ENCODE measurements around the gene CRYBA4. TPM values are rescaled to one million over a fixed set of nuclear protein-coding genes. Genes with fewer than 3 reads are reported as not detected.
A peak's percentile ranks its signal among the peaks of the same experiment; 100 is the strongest.
"Not testable (repeated sequence)": the region's sequence is repeated elsewhere in the genome, so short reads cannot be mapped to it uniquely, and the experiment has no call there.

Gene CRYBA4
- total RNA-seq, 2 experiments from 2014 or later, result 0.48 TPM; not detected in 1

- Mint-ChIP-seq H3K27me3 (peaks cover 9% of the 10 kb centered on the region), H3K9me3 (no peaks in the 10 kb centered on the region), H3K36me3 (ENCODE audit: low read depth) (no peaks in the 10 kb centered on the region), H3K27ac (no peak overlapping the region), H3K4me3 (no peak overlapping the region), H3K4me1 (peaks cover 21% of the 10 kb centered on the region)
- ChIA-PET POLR2A (no interaction called here), CTCF (interaction anchor here (0.7 to 1.0 kb wide), 2 partner anchors 22 to 23 kb away, joined by 3 to 4 read pairs; no protein-coding TSS in a partner anchor)
- DNase-seq, result no peak
Observed at GRCh38 chr22:26602127-26602526, 19.6 kb upstream of the CRYBA4 start.

- CTCF ChIA-PET, result no interaction called here
Observed at GRCh38 chr22:26604368-26604767, 17.4 kb upstream of the CRYBA4 start.

DNA sequence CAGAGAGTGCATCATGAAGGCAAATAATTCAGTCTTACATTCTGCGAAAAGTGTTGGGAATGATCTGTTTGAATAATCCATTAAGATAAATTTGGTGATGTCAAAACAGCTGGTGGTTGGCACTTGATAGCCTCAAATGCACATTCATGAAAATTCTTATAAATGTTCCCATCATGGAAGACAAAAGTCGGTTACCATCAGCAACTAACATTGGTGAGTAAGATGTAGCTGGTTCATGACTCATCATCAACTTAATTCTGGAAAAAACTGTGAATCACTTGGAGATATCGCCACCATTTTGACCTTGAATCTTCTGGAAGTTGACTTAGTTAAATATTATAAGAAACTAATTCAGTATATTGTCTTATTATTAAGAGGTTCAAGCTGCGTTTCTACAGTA is 15.2 kb upstream of the CRYBA4 start:
- Mint-ChIP-seq H3K27ac (no peak overlapping the region), H3K36me3 (ENCODE audit: low read depth) (peaks cover 5% of the 10 kb centered on the region), H3K9me3 (no peaks in the 10 kb centered on the region), H3K27me3 (peaks cover 7% of the 10 kb centered on the region), H3K4me1 (peaks cover 36% of the 10 kb centered on the region), H3K4me3 (no peak overlapping the region)
- POLR2A ChIA-PET, result no interaction called here
- CTCF ChIA-PET, result interaction anchor here (0.7 to 1.7 kb wide), 4 partner anchors 11 to 79 kb away, joined by 3 to 8 read pairs (median 4); no protein-coding TSS in a partner anchor
- no peak for DNase-seq

More at GRCh38 chr22:26604368-26604767, 17.4 kb upstream of the CRYBA4 start:
- peaks cover 3% of the 10 kb centered on the region for H3K36me3 Mint-ChIP-seq (ENCODE audit: low read depth)
- H3K9me3 Mint-ChIP-seq, result no peaks in the 10 kb centered on the region
- peaks cover 7% of the 10 kb centered on the region for H3K27me3 Mint-ChIP-seq
- no peak overlapping the region for H3K27ac Mint-ChIP-seq
- peaks cover 18% of the 10 kb centered on the region for H3K4me1 Mint-ChIP-seq
- no peak for DNase-seq
- H3K4me3 Mint-ChIP-seq, result no peak overlapping the region
- POLR2A ChIA-PET, result interaction anchor here (1.0 kb wide), 1 partner anchor 12 kb away, joined by 3 read pairs; no protein-coding TSS in a partner anchor

DNA sequence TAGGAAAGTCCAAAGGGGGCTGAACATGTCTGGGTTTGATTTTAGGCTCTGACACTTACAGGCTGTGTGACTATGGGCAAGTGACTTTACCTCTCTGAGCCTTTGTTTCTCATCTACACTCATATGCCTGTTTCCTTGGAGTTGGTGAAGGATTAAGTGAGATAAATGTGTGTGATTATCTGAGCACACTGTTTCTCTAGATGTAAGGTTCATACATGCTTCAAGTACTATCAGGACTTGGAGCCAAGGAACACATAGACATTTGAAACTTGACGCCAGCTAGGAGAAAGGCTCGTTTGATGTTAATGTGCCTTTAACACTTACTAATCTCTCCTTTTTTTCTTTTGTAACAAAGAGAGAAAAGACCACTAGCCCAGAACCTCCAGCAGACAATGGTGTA is 13.6 kb upstream of the CRYBA4 start:
- peaks cover 46% of the 10 kb centered on the region for H3K4me1 Mint-ChIP-seq
- ChIA-PET POLR2A (interaction anchor here (1.3 kb wide), 1 partner anchor 10 kb away, joined by 3 read pairs; no protein-coding TSS in a partner anchor), CTCF (interaction anchor here (0.8 to 1.7 kb wide), 3 partner anchors 12 to 105 kb away, joined by 3 to 8 read pairs (median 3); no protein-coding TSS in a partner anchor)
- H3K27ac Mint-ChIP-seq, result no peak overlapping the region
- no peaks in the 10 kb centered on the region for H3K9me3 Mint-ChIP-seq
- H3K27me3 Mint-ChIP-seq, result peaks cover 13% of the 10 kb centered on the region
- H3K4me3 Mint-ChIP-seq, result no peak overlapping the region
- peaks cover 5% of the 10 kb centered on the region for H3K36me3 Mint-ChIP-seq (ENCODE audit: low read depth)
- no peak for DNase-seq

GRCh38 chr22:26609287-26609686 is 12.5 kb upstream of the CRYBA4 start:
- H3K27ac Mint-ChIP-seq, result peak overlapping the region; percentile 13
- H3K4me3 Mint-ChIP-seq, result no peak overlapping the region
- POLR2A ChIA-PET, result no interaction called here

GRCh38 chr22:26610072-26610958 is 11.4 kb upstream of the CRYBA4 start:
- peaks cover 5% of the 10 kb centered on the region for H3K36me3 Mint-ChIP-seq (ENCODE audit: low read depth)
- H3K4me1 Mint-ChIP-seq, result peaks cover 38% of the 10 kb centered on the region
- H3K27me3 Mint-ChIP-seq, result peaks cover 22% of the 10 kb centered on the region
- H3K4me3 Mint-ChIP-seq, result peak overlapping the region; percentile 56
- no peaks in the 10 kb centered on the region for H3K9me3 Mint-ChIP-seq
- POLR2A ChIA-PET, result interaction anchor here (0.6 to 1.9 kb wide), 6 partner anchors 14 to 263 kb away, joined by 3 to 16 read pairs (median 6); no protein-coding TSS in a partner anchor
- CTCF ChIA-PET, result interaction anchor here (1.4 to 1.8 kb wide), 3 partner anchors 18 to 107 kb away, joined by 4 to 8 read pairs (median 5); no protein-coding TSS in a partner anchor
- peak overlapping the region; percentile 85 for H3K27ac Mint-ChIP-seq
- peak; percentile 84 for DNase-seq

More at GRCh38 chr22:26609287-26609686, 12.5 kb upstream of the CRYBA4 start:
- Mint-ChIP-seq H3K4me1 (peaks cover 43% of the 10 kb centered on the region), H3K9me3 (no peaks in the 10 kb centered on the region), H3K27me3 (peaks cover 21% of the 10 kb centered on the region), H3K36me3 (ENCODE audit: low read depth) (peaks cover 5% of the 10 kb centered on the region)
- CTCF ChIA-PET, result no interaction called here
- no peak for DNase-seq

- CTCF ChIA-PET, result interaction anchor here (1.4 to 1.8 kb wide), 3 partner anchors 19 to 108 kb away, joined by 4 to 8 read pairs (median 5); no protein-coding TSS in a partner anchor
- H3K4me3 Mint-ChIP-seq, result no peak overlapping the region
- H3K36me3 Mint-ChIP-seq (ENCODE audit: low read depth), result peaks cover 5% of the 10 kb centered on the region
- peaks cover 38% of the 10 kb centered on the region for H3K4me1 Mint-ChIP-seq
- no peaks in the 10 kb centered on the region for H3K9me3 Mint-ChIP-seq
- peak overlapping the region; percentile 85 for H3K27ac Mint-ChIP-seq
- peaks cover 22% of the 10 kb centered on the region for H3K27me3 Mint-ChIP-seq
- no peak for DNase-seq
- POLR2A ChIA-PET, result interaction anchor here (0.6 to 1.9 kb wide), 6 partner anchors 15 to 264 kb away, joined by 3 to 16 read pairs (median 6); no protein-coding TSS in a partner anchor
Observed at GRCh38 chr22:26610996-26611395, 10.8 kb upstream of the CRYBA4 start.

- H3K4me1 Mint-ChIP-seq, result peaks cover 45% of the 10 kb centered on the region
- no peak overlapping the region for H3K4me3 Mint-ChIP-seq
- ChIA-PET CTCF (interaction anchor here (0.6 to 1.4 kb wide), 2 partner anchors 30 to 251 kb away, joined by 3 read pairs; no protein-coding TSS in a partner anchor), POLR2A (interaction anchor here (1.0 to 1.7 kb wide), 3 partner anchors 16 to 100 kb away, joined by 3 to 5 read pairs (median 3); no protein-coding TSS in a partner anchor)
- no peaks in the 10 kb centered on the region for H3K9me3 Mint-ChIP-seq
- DNase-seq, result no peak
- H3K27me3 Mint-ChIP-seq, result peaks cover 25% of the 10 kb centered on the region
- peaks cover 5% of the 10 kb centered on the region for H3K36me3 Mint-ChIP-seq (ENCODE audit: low read depth)
- H3K27ac Mint-ChIP-seq, result peak overlapping the region; percentile 52
Observed at GRCh38 chr22:26612652-26613051, 9.1 kb upstream of the CRYBA4 start.

DNA sequence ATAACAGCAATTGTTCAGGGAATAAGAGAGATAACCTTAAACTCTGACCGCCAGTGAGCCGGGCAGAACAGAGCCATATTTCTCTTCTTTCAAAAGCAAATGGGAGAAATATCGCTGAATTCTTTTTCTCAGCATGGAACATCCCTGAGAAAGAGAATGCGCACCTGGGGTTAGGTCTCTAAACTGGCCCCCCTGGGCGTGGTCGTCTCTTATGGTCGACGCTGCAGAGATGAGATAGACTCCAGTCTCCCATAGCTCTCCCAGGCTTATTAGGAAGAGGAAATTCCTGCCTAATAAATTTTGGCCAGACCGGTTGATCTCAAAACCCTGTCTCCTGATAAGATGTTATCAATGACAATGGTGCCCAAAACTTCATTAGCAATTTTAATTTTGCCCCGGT is 8.0 kb upstream of the CRYBA4 start:
- H3K4me3 Mint-ChIP-seq; H3K27ac Mint-ChIP-seq; POLR2A ChIA-PET; H3K36me3 Mint-ChIP-seq (ENCODE audit: low read depth); H3K9me3 Mint-ChIP-seq; DNase-seq: not testable (repeated sequence)
- peaks cover 23% of the 10 kb centered on the region for H3K27me3 Mint-ChIP-seq
- H3K4me1 Mint-ChIP-seq, result peaks cover 47% of the 10 kb centered on the region
- CTCF ChIA-PET, result interaction anchor here (1.4 kb wide), 1 partner anchor 29 kb away, joined by 3 read pairs; no protein-coding TSS in a partner anchor

DNA sequence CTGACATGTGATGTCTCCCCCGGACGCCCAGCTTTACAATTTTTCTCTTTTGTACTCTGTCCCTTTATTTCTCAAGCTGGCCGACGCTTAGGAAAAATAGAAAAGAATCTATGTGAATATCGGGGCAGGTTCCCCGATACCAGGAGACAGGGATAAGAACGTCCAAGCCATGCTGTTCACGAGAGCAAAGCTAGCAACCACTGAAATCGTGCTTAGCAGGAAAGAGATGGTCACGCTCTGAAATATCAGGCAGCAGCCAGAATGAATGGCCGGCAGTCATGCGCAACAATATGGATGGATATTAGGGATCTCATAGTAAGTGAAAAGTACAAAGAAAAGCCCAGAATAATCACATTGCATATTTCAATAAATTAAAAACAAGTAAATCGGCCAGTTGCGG is 7.4 kb upstream of the CRYBA4 start:
- ChIA-PET CTCF (no interaction called here), POLR2A (no interaction called here)
- Mint-ChIP-seq H3K4me3 (no peak overlapping the region), H3K4me1 (peaks cover 45% of the 10 kb centered on the region), H3K9me3 (no peaks in the 10 kb centered on the region), H3K27ac (no peak overlapping the region), H3K36me3 (ENCODE audit: low read depth) (peaks cover 3% of the 10 kb centered on the region), H3K27me3 (peaks cover 22% of the 10 kb centered on the region)
- DNase-seq, result no peak

- no peak overlapping the region for H3K27ac Mint-ChIP-seq
- CTCF ChIA-PET, result no interaction called here
- DNase-seq, result no peak
- POLR2A ChIA-PET, result no interaction called here
- no peak overlapping the region for H3K4me3 Mint-ChIP-seq
- H3K36me3 Mint-ChIP-seq (ENCODE audit: low read depth), result no peaks in the 10 kb centered on the region
- peaks cover 37% of the 10 kb centered on the region for H3K4me1 Mint-ChIP-seq
- H3K27me3 Mint-ChIP-seq, result peaks cover 20% of the 10 kb centered on the region
- no peaks in the 10 kb centered on the region for H3K9me3 Mint-ChIP-seq
Observed at GRCh38 chr22:26615149-26615548, 6.6 kb upstream of the CRYBA4 start.

DNA sequence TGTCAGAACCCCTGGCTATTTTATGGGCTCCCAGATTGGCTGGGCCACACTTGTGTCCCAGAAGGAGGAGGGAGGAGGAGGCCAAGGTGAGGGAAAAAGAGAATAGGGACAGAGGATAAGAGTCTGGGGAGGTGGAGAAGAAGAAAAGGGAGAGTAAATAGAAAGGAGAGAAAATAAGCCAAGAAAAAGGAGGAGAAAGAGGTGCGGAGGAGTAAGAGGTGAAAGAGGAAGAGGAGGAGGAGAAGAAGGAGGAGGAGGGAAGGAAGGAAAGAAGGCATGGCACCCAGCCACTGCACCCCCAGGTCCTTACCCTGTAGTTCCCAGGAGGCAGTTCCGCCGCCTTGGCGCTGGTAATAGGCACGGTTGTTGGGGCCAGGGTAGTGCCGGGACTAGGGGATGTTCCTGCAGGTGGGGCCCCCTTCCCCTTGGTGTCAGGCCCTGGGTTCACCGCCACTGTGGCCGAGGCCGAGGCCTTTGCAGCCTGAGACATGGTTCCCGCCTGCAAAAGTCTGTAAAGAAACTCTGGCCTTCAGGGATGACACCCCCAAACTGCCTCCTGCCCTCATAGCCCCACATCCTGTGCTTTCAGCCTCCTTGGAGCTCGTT is 5.8 kb upstream of the CRYBA4 start:
- ChIA-PET POLR2A (no interaction called here), CTCF (interaction anchor here (1.8 kb wide), 1 partner anchor 27 kb away, joined by 6 read pairs; no protein-coding TSS in a partner anchor)
- no peaks in the 10 kb centered on the region for H3K9me3 Mint-ChIP-seq
- no peaks in the 10 kb centered on the region for H3K36me3 Mint-ChIP-seq (ENCODE audit: low read depth)
- peaks cover 20% of the 10 kb centered on the region for H3K27me3 Mint-ChIP-seq
- no peak for DNase-seq
- H3K4me1 Mint-ChIP-seq, result peaks cover 29% of the 10 kb centered on the region
- H3K4me3 Mint-ChIP-seq, result no peak overlapping the region
- H3K27ac Mint-ChIP-seq, result no peak overlapping the region

DNA sequence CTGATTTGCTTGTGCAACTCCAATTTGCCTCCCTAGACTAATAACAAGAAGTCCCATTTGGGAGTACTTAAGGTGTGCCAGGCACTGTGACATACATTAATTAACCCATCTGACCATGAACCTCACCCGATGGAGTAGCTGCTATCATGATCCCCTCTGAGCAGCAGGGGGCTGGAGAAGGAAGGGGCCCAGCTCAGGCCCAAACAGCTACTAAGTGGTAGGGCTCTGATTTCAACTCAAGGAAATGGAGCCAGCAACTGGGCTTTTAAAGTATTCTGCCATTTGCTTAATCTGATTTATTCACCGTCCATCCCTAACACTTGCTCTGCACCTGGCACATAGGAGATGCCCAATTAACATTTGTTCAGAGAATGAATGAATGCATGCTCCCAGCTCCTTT is 5.1 kb upstream of the CRYBA4 start:
- POLR2A ChIA-PET, result no interaction called here
- CTCF ChIA-PET, result interaction anchor here (1.8 kb wide), 1 partner anchor 26 kb away, joined by 6 read pairs; no protein-coding TSS in a partner anchor
- H3K36me3 Mint-ChIP-seq (ENCODE audit: low read depth), result no peaks in the 10 kb centered on the region

More for the DNA sequence above, 5.1 kb upstream of the CRYBA4 start:
- H3K27ac Mint-ChIP-seq, result no peak overlapping the region
- peaks cover 20% of the 10 kb centered on the region for H3K27me3 Mint-ChIP-seq
- H3K9me3 Mint-ChIP-seq, result no peaks in the 10 kb centered on the region
- no peak for DNase-seq
- H3K4me1 Mint-ChIP-seq, result peaks cover 31% of the 10 kb centered on the region
- H3K4me3 Mint-ChIP-seq, result no peak overlapping the region

Data from activated CD4-positive, alpha-beta memory T cell treated with anti-CD3 and anti-CD28 coated beads, Interleukin-2, amount 10 ng/mL, durations not matched to agents 7 days and 5 days (primary cell).